Ascending aorta (tissue), 2 donors: ENCODE results near the gene USP40. TPM values are rescaled to one million over a fixed set of nuclear protein-coding genes. Genes with fewer than 3 reads are reported as not detected.

Experiments used
- DNase-seq, 2 donors: peaks; one replicate each; pipeline ENCODE4 v3.0.0-alpha.2; 2019; ENCODE audit warnings: low spot score in 2 of 2
- H3K27ac ChIP-seq, 2 donors: fragments of 200-600 bp; sonication (generic); one replicate each; pipeline ENCODE4 v1.5.1; 2016 to 2017; ENCODE audit warnings: mild to moderate bottlenecking in 1 of 2
- H3K27me3 ChIP-seq: fragments of 200-600 bp; sonication (generic); one replicate; pipeline ENCODE4 v1.5.1; 2017
- H3K36me3 ChIP-seq, 2 donors: fragments of 200-600 bp; sonication (generic); one replicate each; pipeline ENCODE4 v1.5.1; 2016
- H3K4me1 ChIP-seq, 2 donors: fragments of 200-600 bp; sonication (generic); one replicate each; pipeline ENCODE4 v1.5.1; 2016 to 2017; ENCODE audit warnings: mild to moderate bottlenecking in 1 of 2
- H3K4me3 ChIP-seq, 2 donors: fragments of 200-600 bp; sonication (generic); one replicate each; pipeline ENCODE4 v1.5.1; 2016 to 2017; ENCODE audit warnings: mild to moderate bottlenecking in 1 of 2
- H3K9me3 ChIP-seq, 2 donors: fragments of 200-600 bp; sonication (generic); one replicate each; pipeline ENCODE4 v1.5.1; 2016
- intact Hi-C: fragments of 100-400 bp; cut with DNase I; formaldehyde crosslinking; loops from one replicate; pipeline ENCODE4 v1.15.1; 2023
- total RNA-seq: library from RNA; depleted of rRNA; stranded (reverse); fragments of >200 nt; gene quantifications from one replicate; pipeline ENCODE4 v1.1.0, GENCODE V29; 2016
- TF ChIP-seq, protein P1 (sequence below), 3 experiments: fragments of 200-600 bp in 2 of 3; fragments of 450-650 bp in 1 of 3; sonication (generic) in 2 of 3; IDR thresholded peaks; one replicate each; pipeline ENCODE4 v1.5.1; 2016 to 2019; ENCODE audit warnings: antibody characterized with exemption in 3 of 3, mild to moderate bottlenecking in 1 of 3, moderate library complexity in 1 of 3

The USP40 gene
- total RNA-seq, 1 donor from 2014 or later: 42.7 TPM

GRCh38 chr2:233462826-233463470, 103.6 kb downstream of the USP40 start:
- intact Hi-C loops: no loop called here
- Histone ChIP-seq H3K27me3 (no peaks in the 10 kb centered on the region), H3K36me3 (peaks cover 83 to 100% of the 10 kb centered on the region in 2 donors)

GRCh38 chr2:233462202-233462785, 104.3 kb downstream of the USP40 start:
- intact Hi-C loops: no loop called here
- no peak for DNase-seq
- H3K4me3 ChIP-seq: no peak overlapping the region
- no peaks in the 10 kb centered on the region for H3K9me3 ChIP-seq
- H3K4me1 ChIP-seq: no peaks in the 10 kb centered on the region
- TF ChIP-seq, protein P1, sequence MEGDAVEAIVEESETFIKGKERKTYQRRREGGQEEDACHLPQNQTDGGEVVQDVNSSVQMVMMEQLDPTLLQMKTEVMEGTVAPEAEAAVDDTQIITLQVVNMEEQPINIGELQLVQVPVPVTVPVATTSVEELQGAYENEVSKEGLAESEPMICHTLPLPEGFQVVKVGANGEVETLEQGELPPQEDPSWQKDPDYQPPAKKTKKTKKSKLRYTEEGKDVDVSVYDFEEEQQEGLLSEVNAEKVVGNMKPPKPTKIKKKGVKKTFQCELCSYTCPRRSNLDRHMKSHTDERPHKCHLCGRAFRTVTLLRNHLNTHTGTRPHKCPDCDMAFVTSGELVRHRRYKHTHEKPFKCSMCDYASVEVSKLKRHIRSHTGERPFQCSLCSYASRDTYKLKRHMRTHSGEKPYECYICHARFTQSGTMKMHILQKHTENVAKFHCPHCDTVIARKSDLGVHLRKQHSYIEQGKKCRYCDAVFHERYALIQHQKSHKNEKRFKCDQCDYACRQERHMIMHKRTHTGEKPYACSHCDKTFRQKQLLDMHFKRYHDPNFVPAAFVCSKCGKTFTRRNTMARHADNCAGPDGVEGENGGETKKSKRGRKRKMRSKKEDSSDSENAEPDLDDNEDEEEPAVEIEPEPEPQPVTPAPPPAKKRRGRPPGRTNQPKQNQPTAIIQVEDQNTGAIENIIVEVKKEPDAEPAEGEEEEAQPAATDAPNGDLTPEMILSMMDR (IDR thresholded peaks at IDR 0.05): no peak
- H3K36me3 ChIP-seq: peaks cover 83 to 100% of the 10 kb centered on the region in 2 donors
- H3K27me3 ChIP-seq: no peaks in the 10 kb centered on the region
- no peak overlapping the region for H3K27ac ChIP-seq

More at GRCh38 chr2:233462826-233463470, 103.6 kb downstream of the USP40 start:
- DNase-seq: no peak
- TF ChIP-seq, protein P1 (IDR thresholded peaks at IDR 0.05): no peak
- Histone ChIP-seq H3K27ac (no peak overlapping the region), H3K9me3 (no peaks in the 10 kb centered on the region), H3K4me1 (no peaks in the 10 kb centered on the region), H3K4me3 (no peak overlapping the region)

GRCh38 chr2:233461481-233461891, 105.1 kb downstream of the USP40 start:
- Histone ChIP-seq H3K4me3 (no peak overlapping the region), H3K27ac (no peak overlapping the region), H3K9me3 (no peaks in the 10 kb centered on the region), H3K36me3 (peaks cover 83 to 100% of the 10 kb centered on the region in 2 donors), H3K4me1 (no peaks in the 10 kb centered on the region), H3K27me3 (no peaks in the 10 kb centered on the region)
- no peak for DNase-seq
- TF ChIP-seq, protein P1 (IDR thresholded peaks at IDR 0.05): no peak
- intact Hi-C loops: no loop called here

- Histone ChIP-seq H3K27ac (no peak overlapping the region), H3K27me3 (no peaks in the 10 kb centered on the region), H3K9me3 (no peaks in the 10 kb centered on the region), H3K4me3 (no peak overlapping the region), H3K36me3 (peaks cover 85 to 100% of the 10 kb centered on the region in 2 donors), H3K4me1 (no peaks in the 10 kb centered on the region)
- intact Hi-C loops: no loop called here
- no peak for DNase-seq
- TF ChIP-seq, protein P1 (IDR thresholded peaks at IDR 0.05): no peak
Measured at GRCh38 chr2:233460726-233461441, 105.7 kb downstream of the USP40 start.

- Histone ChIP-seq H3K27me3 (no peaks in the 10 kb centered on the region), H3K9me3 (no peaks in the 10 kb centered on the region), H3K27ac (no peak overlapping the region), H3K36me3 (peaks cover 90 to 100% of the 10 kb centered on the region in 2 donors), H3K4me1 (no peaks in the 10 kb centered on the region), H3K4me3 (no peak overlapping the region)
- intact Hi-C loops: no loop called here
- TF ChIP-seq, protein P1 (IDR thresholded peaks at IDR 0.05): no peak
- no peak for DNase-seq
Measured at GRCh38 chr2:233459426-233459825, 107.2 kb downstream of the USP40 start.
